PFSK-1 (cell line): Measurements from ENCODE around the gene CDC25A.

Experiments used
- REST ChIP-seq, 2 experiments: IDR thresholded peaks; 2 replicates each; pipeline versions ENCODE4 v1.6.1 to v1.8.0; 2011 to 2012; ENCODE audit warnings: low read depth in 2 of 2, low read length in 2 of 2, control low read depth in 1 of 2, inconsistent platforms in 1 of 2, mild to moderate bottlenecking in 1 of 2, moderate library complexity in 1 of 2; ENCODE audit not compliant: insufficient read depth in 1 of 2
- SIN3A ChIP-seq: IDR thresholded peaks from 2 replicates; pipeline ENCODE4 v1.6.1; 2012; ENCODE audit warnings: mild to moderate bottlenecking, low read length, moderate library complexity, borderline replicate concordance; ENCODE audit not compliant: insufficient read depth

GRCh38 chr3:48214225-48214624 is 26.0 kb upstream of the CDC25A start:
- TF ChIP-seq REST (IDR thresholded peaks at IDR 0.05; ENCODE audit: insufficient read depth in 1 of 2, low read depth in 2 of 2, low read length in 2 of 2) (no peak), SIN3A (no peak)
